Activated CD4-positive, alpha-beta T cell treated with anti-CD3 and anti-CD28 coated beads for 36 hours (primary cell): ENCODE measurements around the gene DGKH. TPM values are rescaled to one million over a fixed set of nuclear protein-coding genes. Genes with fewer than 3 reads are reported as not detected.

Experiments used
- ATAC-seq: fragments of 200-7000 bp; cut with Tn5 transposase; one replicate; pipeline ENCODE4 v1.10.0; 2021; ENCODE audit warnings: mild to moderate bottlenecking, moderate library complexity
- CTCF ChIA-PET: fragments of 350-600 bp; sonication (Branson Sonifier 250); formaldehyde crosslinking; loops from one replicate; lab custom pipeline; 2021; ENCODE audit warnings: antibody characterized with exemption; lab: Charles Lee
- POLR2A ChIA-PET: fragments of 350-600 bp; sonication (Branson Sonifier 250); formaldehyde crosslinking; loops from one replicate; lab custom pipeline; 2021; ENCODE audit warnings: antibody characterized with exemption, inconsistent platforms; lab: Charles Lee
- DNase-seq: peaks from one replicate; pipeline ENCODE4 v3.0.0-alpha.2; 2020
- H3K27ac Mint-ChIP-seq: one replicate; pipeline ENCODE4 v1.8.0; 2021; ENCODE audit warnings: mixed read lengths
- H3K27me3 Mint-ChIP-seq: one replicate; pipeline ENCODE4 v1.8.0; 2021; ENCODE audit warnings: mixed read lengths
- H3K36me3 Mint-ChIP-seq: one replicate; pipeline ENCODE4 v1.8.0; 2021; ENCODE audit warnings: low read depth, mixed read lengths
- H3K4me1 Mint-ChIP-seq: one replicate; pipeline ENCODE4 v1.8.0; 2021; ENCODE audit warnings: mixed read lengths
- H3K4me3 Mint-ChIP-seq: one replicate; pipeline ENCODE4 v1.8.0; 2021; ENCODE audit warnings: mild to moderate bottlenecking, moderate library complexity, mixed read lengths
- H3K9me3 Mint-ChIP-seq: one replicate; pipeline ENCODE4 v1.8.0; 2021; ENCODE audit warnings: low read depth, mixed read lengths
- intact Hi-C, 2 experiments: fragments of 100-400 bp; cut with DNase I in 1 of 2; cut with micrococcal nuclease in 1 of 2; formaldehyde crosslinking; loops; one replicate each; pipeline versions ENCODE4 v1.14.2 to v1.15.1; 2022 to 2024; cut with DNase I, micrococcal nuclease
- total RNA-seq, 2 experiments: library from RNA; stranded (reverse); gene quantifications; one replicate each; pipeline ENCODE4 v1.2.3, GENCODE V29; 2021

DGKH gene
- total RNA-seq, 2 experiments from 2014 or later: 15.2 to 16.2 TPM

DNA sequence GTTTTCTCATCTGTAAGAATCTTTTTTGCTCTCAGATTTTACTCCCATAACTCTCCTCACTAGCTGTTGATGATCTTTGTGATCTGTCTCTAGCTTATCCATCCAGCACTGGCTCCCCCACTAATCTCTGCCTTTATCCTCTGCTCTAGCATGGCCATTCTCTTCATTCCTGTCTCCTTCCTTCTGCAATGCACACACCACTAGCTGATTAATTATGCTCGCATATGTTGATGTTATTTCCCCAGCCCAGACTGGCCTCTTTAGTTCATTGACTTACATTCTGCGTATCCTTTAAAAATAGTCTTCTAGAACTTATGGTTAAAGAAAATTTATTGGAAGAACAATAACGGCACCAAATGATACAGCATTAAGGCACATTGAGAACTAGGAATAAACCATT lies 52.5 kb downstream of the DGKH start:
- no peak for DNase-seq
- ChIA-PET POLR2A (no interaction called here), CTCF (interaction anchor here (0.8 to 0.9 kb wide), 2 partner anchors 14 to 17 kb away, joined by 3 read pairs; no protein-coding TSS in a partner anchor)
- peaks cover 14% of the 10 kb centered on the region for H3K4me1 Mint-ChIP-seq
- no peaks in the 10 kb centered on the region for H3K27me3 Mint-ChIP-seq
- intact Hi-C loops: no loop called here
- peaks cover 5% of the 10 kb centered on the region for H3K36me3 Mint-ChIP-seq
- peaks cover 4% of the 10 kb centered on the region for H3K9me3 Mint-ChIP-seq
- H3K4me3 Mint-ChIP-seq: no peak overlapping the region
- ATAC-seq: no peak
- H3K27ac Mint-ChIP-seq: no peak overlapping the region

DNA sequence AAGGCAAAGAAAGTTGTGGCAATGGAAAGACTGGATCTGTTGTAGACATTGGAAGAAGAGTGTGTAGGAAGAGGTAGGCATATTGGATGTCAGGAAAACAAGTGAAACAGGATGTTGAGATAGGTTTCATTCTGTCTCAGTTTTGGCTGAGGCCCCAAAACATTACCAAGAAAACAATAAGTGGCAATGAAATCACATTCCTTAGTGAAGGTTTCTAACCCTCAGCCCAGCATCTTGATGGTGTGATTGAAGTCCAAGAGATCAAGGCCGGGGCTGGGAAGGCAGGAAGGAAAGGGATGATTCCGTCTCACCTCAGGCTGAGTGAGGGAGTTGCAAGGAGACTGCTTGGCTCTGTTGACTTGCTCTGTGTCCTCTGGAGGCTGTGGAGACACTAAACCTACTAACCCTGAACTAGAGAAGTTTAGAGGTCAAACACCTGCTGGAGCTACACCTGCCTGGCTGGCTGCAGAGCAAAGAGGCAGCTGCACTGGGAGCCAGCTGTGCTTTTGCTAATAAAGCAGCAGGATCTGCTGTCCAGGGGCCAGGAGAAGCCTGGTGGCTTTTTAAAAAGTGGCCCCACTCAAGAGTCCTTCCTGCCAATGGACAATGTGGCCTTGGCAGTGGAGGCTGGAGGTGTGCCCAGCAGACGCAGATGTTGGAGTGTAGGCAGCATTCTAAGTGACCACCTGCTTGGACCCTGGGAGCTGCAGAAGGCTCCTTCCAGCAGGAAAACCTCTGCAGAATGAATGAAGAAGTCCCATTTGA lies 53.6 kb downstream of the DGKH start:
- H3K27ac Mint-ChIP-seq: peak overlapping the region; percentile 2
- H3K4me1 Mint-ChIP-seq: peaks cover 14% of the 10 kb centered on the region
- H3K36me3 Mint-ChIP-seq: peaks cover 5% of the 10 kb centered on the region
- H3K27me3 Mint-ChIP-seq: no peaks in the 10 kb centered on the region
- ATAC-seq (no peak), DNase-seq (no peak)
- H3K4me3 Mint-ChIP-seq: no peak overlapping the region
- ChIA-PET POLR2A (no interaction called here), CTCF (no interaction called here)
- H3K9me3 Mint-ChIP-seq: peaks cover 4% of the 10 kb centered on the region
- intact Hi-C loops: no loop called here

DNA sequence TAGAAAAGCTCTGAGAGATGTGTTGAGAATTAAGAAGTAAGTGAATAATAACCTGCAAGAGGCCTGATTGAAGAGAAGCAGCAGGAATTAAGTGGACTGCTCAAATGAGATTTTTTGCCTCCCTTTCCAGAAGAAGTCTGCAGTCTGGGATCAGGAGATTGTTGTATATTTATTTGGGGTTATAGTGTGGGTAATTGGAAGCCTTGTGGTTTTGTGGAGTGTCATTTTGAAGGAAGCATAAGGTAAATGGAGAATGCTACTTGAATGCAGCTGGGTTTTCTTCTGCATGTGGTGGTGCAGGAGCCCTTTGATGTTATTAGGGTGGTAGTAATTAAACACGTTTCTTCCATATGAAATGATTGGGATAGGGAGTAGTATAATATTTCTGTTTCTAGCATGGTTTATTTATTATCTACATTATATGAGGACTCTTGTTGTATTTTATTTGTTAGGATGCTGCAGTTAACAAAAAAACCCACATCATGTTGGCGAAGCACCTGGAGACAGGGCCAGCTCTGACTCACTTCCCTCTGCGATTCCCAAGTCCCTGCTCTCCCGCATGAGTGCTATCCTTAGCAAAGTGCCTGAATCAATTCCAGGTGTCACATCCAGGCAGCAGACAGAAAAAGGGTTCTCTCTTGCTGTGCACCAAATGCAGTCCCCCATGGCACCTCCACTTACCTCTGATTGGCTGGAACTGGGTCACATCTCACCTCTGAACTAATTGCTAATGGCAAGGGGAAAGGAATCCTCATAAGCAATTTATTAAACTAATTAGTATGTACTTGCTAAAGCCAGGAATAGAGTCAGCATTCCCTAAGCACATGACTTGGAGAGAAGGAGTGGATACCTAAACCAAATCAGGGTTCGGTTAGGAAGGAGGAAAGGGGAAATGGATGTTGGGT lies 54.8 kb downstream of the DGKH start:
- ATAC-seq (no peak), DNase-seq (no peak)
- intact Hi-C loops: no loop called here
- ChIA-PET CTCF (no interaction called here), POLR2A (no interaction called here)
- Mint-ChIP-seq H3K9me3 (peaks cover 4% of the 10 kb centered on the region), H3K4me3 (no peak overlapping the region), H3K27me3 (no peaks in the 10 kb centered on the region), H3K36me3 (peaks cover 5% of the 10 kb centered on the region), H3K27ac (no peak overlapping the region), H3K4me1 (peaks cover 14% of the 10 kb centered on the region)

DNA sequence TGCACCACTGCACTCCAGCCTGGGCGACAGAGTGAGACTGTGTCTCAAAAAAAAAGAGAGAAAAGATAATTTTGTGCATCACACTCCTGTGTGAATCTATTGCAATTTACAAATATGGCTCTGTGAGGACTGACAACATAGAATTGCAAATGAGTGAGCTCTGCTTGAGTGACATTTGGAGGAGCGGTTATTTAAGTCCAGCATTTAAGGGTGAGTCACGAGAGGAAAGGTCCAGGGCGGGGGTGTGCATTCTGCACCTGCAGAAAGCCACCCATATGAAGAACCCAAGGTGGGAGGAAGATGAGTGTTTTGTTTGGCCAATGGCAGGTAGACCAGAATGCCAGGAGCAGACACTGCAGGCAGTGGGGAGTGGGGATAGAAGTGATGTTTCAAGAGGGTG lies 58.5 kb downstream of the DGKH start:
- H3K9me3 Mint-ChIP-seq: peaks cover 4% of the 10 kb centered on the region
- intact Hi-C loops: no loop called here
- H3K27ac Mint-ChIP-seq: no peak overlapping the region
- H3K4me1 Mint-ChIP-seq: peaks cover 9% of the 10 kb centered on the region
- POLR2A ChIA-PET: interaction anchor here (0.6 kb wide), 1 partner anchor 26 kb away, joined by 4 read pairs; no protein-coding TSS in a partner anchor
- DNase-seq (no peak), ATAC-seq (no peak)
- H3K4me3 Mint-ChIP-seq: no peak overlapping the region
- peaks cover 5% of the 10 kb centered on the region for H3K36me3 Mint-ChIP-seq
- CTCF ChIA-PET: interaction anchor here (1.4 to 2.2 kb wide), 2 partner anchors 439 to 440 kb away, joined by 3 to 11 read pairs; no protein-coding TSS in a partner anchor
- H3K27me3 Mint-ChIP-seq: no peaks in the 10 kb centered on the region

DNA sequence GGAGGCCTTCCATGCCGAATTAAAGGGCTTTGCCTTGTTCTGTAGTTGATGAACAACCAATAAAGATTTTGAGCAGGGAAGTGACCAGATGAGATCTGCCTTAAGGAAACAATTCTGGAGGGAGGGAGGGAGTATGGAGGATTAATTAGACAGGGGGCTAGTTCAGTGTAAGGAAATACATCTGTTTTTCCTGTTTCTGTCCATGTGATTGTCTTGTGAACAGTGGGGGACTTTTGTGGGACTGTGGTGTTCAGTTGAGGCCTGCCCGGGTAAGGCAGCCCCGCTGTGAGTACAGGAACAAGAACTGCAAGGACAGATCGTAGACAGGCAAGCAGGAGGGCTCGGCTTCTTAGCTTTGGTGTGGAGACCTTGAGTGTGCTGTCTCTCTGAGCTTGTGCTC lies 59.0 kb downstream of the DGKH start:
- POLR2A ChIA-PET: interaction anchor here (0.6 kb wide), 1 partner anchor 26 kb away, joined by 4 read pairs; no protein-coding TSS in a partner anchor
- intact Hi-C loops: no loop called here
- ATAC-seq (no peak), DNase-seq (no peak)
- Mint-ChIP-seq H3K27ac (no peak overlapping the region), H3K27me3 (no peaks in the 10 kb centered on the region), H3K4me1 (peaks cover 7% of the 10 kb centered on the region), H3K36me3 (peaks cover 4% of the 10 kb centered on the region), H3K4me3 (no peak overlapping the region), H3K9me3 (peaks cover 4% of the 10 kb centered on the region)
- CTCF ChIA-PET: interaction anchor here (1.4 to 2.2 kb wide), 2 partner anchors 439 to 441 kb away, joined by 3 to 11 read pairs; no protein-coding TSS in a partner anchor

DNA sequence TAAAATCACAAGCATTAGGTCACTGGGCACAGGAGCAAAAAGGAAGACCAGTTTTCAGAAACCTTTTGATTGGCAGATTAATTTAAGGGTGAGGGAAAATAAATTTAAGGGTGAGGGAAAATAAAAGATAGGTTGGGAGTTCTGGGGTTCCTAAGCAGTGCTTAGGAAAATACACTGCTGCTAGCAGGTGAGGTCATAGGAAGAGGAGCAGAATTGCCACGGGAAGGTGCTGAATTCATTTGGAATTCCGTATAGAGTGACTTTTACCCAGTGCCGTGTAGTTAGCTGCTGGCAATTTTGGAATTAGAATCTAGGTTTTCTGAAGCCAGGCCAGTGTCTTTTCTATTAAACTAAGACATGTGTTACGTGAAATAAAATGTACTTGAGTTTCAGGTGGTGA lies 59.8 kb downstream of the DGKH start:
- intact Hi-C loops: no loop called here

DNA sequence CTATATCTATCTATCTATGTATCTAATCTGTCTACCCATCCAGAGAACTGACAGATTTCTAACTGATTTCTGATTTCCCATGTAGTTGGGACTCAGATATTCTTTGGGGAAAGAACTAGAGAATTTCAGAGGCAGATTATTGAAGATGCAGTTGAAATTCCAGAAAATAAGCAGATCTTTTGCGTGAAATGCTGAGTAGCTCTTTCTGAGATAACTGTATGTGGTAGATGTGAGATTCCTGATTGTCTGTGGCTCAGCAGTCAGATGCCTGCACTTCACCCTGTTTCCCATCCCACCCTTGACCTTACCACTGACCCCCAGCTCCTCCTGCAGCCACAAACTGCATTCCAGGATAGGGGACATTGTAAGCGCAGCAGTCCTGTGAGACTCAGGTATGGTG lies 61.5 kb downstream of the DGKH start:
- intact Hi-C loops: loop anchor here (1.0 to 10.0 kb wide), 6 partner anchors 63 to 755 kb away; no protein-coding TSS in a partner anchor
- H3K4me3 Mint-ChIP-seq: no peak overlapping the region
- no peaks in the 10 kb centered on the region for H3K36me3 Mint-ChIP-seq
- DNase-seq (no peak), ATAC-seq (no peak)
- no peaks in the 10 kb centered on the region for H3K9me3 Mint-ChIP-seq
- no peaks in the 10 kb centered on the region for H3K27me3 Mint-ChIP-seq
- CTCF ChIA-PET: interaction anchor here (0.7 to 3.9 kb wide), 6 partner anchors 101 to 442 kb away, joined by 3 to 20 read pairs (median 4); no protein-coding TSS in a partner anchor
- POLR2A ChIA-PET: no interaction called here
- no peak overlapping the region for H3K27ac Mint-ChIP-seq
- peaks cover 5% of the 10 kb centered on the region for H3K4me1 Mint-ChIP-seq

More for the DNA sequence above, 59.8 kb downstream of the DGKH start:
- ChIA-PET POLR2A (no interaction called here), CTCF (interaction anchor here (1.4 to 2.2 kb wide), 2 partner anchors 440 to 441 kb away, joined by 3 to 11 read pairs; no protein-coding TSS in a partner anchor)
- Mint-ChIP-seq H3K36me3 (peaks cover 3% of the 10 kb centered on the region), H3K4me1 (peaks cover 5% of the 10 kb centered on the region), H3K9me3 (peaks cover 4% of the 10 kb centered on the region), H3K27ac (no peak overlapping the region), H3K4me3 (no peak overlapping the region), H3K27me3 (no peaks in the 10 kb centered on the region)
- no peak for DNase-seq
- ATAC-seq: no peak

DNA sequence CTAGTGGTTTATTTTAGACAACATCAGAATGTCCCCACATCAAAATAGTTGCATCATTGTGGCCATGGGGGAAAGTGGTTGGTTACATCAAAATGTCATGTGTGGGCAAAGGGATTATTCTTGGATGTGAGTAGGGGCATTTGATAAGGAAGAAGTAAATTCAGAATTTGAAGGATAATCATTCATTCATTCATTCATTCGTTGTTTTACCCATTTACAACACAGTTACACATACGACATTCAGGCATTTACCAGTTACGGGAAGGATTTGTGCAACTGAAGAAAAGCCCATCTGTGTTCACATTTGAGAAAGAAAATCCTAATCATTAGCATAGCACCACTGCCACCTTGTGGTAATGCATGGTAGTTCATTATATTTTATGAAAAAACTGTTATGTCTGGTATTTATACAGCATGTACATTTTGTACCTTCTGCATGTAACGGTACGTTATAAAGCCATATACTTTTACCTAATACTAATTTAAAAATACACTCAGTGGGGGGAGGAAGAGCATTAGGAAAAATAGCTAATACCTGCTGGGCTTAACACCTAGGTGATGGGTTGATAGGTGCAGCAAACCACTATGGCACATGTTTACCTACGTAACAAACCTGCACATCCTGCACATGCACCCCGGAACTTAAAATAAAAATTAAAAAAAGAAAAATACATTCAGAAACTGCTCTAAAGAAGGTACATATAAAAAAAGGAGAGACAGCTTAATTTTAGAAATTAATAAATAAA lies 62.1 kb downstream of the DGKH start:
- peak; percentile 47 for DNase-seq
- ChIA-PET CTCF (interaction anchor here (0.6 to 3.9 kb wide), 12 partner anchors 14 to 442 kb away, joined by 3 to 20 read pairs (median 3); no protein-coding TSS in a partner anchor), POLR2A (no interaction called here)
- H3K36me3 Mint-ChIP-seq: no peaks in the 10 kb centered on the region
- H3K4me1 Mint-ChIP-seq: peaks cover 5% of the 10 kb centered on the region
- H3K9me3 Mint-ChIP-seq: no peaks in the 10 kb centered on the region
- H3K27ac Mint-ChIP-seq: peak overlapping the region; percentile 29
- peak; percentile 69 for ATAC-seq
- intact Hi-C loops: loop anchor here (1.0 to 10.0 kb wide), 6 partner anchors 64 to 756 kb away; no protein-coding TSS in a partner anchor
- no peak overlapping the region for H3K4me3 Mint-ChIP-seq
- no peaks in the 10 kb centered on the region for H3K27me3 Mint-ChIP-seq

DNA sequence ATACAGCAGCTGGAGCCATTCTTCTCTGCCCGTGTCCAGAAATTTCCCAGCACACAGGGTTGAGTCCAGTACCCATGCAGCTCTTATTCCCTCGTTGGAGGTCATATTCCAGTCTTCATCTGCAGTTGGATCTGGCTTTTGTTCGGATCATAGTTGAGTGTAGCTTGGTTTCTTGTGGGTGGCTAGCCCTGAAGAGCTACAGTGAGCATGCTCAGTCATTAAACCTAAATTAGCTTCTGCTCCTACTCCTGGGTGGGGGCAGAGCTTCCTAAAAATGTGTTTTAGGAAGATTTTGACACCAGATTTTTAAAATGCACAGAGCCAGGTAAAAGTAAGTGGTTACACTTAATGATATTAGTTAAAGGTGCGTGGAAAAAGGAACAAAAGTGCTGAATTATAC lies 64.4 kb downstream of the DGKH start:
- Mint-ChIP-seq H3K4me1 (peaks cover 5% of the 10 kb centered on the region), H3K27ac (no peak overlapping the region)
- intact Hi-C loops: loop anchor here in 1 of 2 experiments (10.0 kb wide), 2 partner anchors 698 to 758 kb away; no protein-coding TSS in a partner anchor

DNA sequence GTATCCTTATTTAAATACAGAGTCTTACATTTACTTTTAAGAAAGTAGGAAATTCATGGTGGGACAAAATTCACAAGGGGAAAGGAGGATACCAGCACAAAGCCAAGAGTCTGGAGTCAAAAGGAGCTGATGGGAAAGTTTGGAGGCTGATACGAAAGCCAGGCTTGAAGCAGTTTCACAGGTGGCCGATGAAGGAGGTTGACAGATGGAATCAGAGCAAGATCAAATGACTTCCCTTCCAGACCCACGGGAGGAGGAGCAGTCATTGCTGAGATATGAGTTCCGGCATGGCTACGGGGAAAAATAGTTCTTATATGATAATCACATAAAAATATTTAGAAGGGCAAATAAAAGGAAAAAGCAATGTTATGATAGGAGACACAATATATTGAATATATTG lies 65.0 kb downstream of the DGKH start:
- no peak overlapping the region for H3K4me3 Mint-ChIP-seq
- no peak for ATAC-seq
- CTCF ChIA-PET: interaction anchor here (0.6 to 1.9 kb wide), 9 partner anchors 8 to 704 kb away, joined by 3 to 13 read pairs (median 3); no protein-coding TSS in a partner anchor
- no peak for DNase-seq
- no peaks in the 10 kb centered on the region for H3K9me3 Mint-ChIP-seq
- H3K36me3 Mint-ChIP-seq: peaks cover 3% of the 10 kb centered on the region
- intact Hi-C loops: loop anchor here in 1 of 2 experiments (10.0 kb wide), 2 partner anchors 699 to 759 kb away; no protein-coding TSS in a partner anchor
- POLR2A ChIA-PET: no interaction called here
- no peak overlapping the region for H3K27ac Mint-ChIP-seq
- H3K4me1 Mint-ChIP-seq: peaks cover 5% of the 10 kb centered on the region
- H3K27me3 Mint-ChIP-seq: no peaks in the 10 kb centered on the region

More for the DNA sequence above, 64.4 kb downstream of the DGKH start:
- Mint-ChIP-seq H3K4me3 (no peak overlapping the region), H3K36me3 (no peaks in the 10 kb centered on the region), H3K27me3 (no peaks in the 10 kb centered on the region), H3K9me3 (no peaks in the 10 kb centered on the region)
- POLR2A ChIA-PET: no interaction called here
- DNase-seq (no peak), ATAC-seq (no peak)
- CTCF ChIA-PET: interaction anchor here (0.5 to 3.9 kb wide), 11 partner anchors 9 to 704 kb away, joined by 3 to 20 read pairs (median 3); no protein-coding TSS in a partner anchor
